Fibroblast of villous mesenchyme (primary cell): ENCODE measurements around the gene CROT. TPM values are rescaled to one million over a fixed set of nuclear protein-coding genes. Genes with fewer than 3 reads are reported as not detected.

Source experiments
- DNase-seq: peaks from one replicate; pipeline ENCODE4 v3.0.0-alpha.2; 2010; ENCODE audit warnings: low read depth
- H3K4me3 ChIP-seq: 2 replicates; pipeline ENCODE4 v1.5.1; 2011; ENCODE audit warnings: low read depth, mild to moderate bottlenecking, low read length
- total RNA-seq: library from RNA; depleted of rRNA; stranded (reverse); fragments of >200 nt; gene quantifications from 2 replicates; pipeline ENCODE4 v1.2.3, GENCODE V29; 2012
- TF ChIP-seq, protein P1 (sequence below): IDR thresholded peaks from 2 replicates; pipeline ENCODE4 v1.5.1; 2012; ENCODE audit warnings: low read depth, mild to moderate bottlenecking, low read length; ENCODE audit not compliant: insufficient read depth

The CROT gene
- total RNA-seq, 1 donor, result 34.1 TPM

- no peak overlapping the region for H3K4me3 ChIP-seq
- TF ChIP-seq, protein P1, sequence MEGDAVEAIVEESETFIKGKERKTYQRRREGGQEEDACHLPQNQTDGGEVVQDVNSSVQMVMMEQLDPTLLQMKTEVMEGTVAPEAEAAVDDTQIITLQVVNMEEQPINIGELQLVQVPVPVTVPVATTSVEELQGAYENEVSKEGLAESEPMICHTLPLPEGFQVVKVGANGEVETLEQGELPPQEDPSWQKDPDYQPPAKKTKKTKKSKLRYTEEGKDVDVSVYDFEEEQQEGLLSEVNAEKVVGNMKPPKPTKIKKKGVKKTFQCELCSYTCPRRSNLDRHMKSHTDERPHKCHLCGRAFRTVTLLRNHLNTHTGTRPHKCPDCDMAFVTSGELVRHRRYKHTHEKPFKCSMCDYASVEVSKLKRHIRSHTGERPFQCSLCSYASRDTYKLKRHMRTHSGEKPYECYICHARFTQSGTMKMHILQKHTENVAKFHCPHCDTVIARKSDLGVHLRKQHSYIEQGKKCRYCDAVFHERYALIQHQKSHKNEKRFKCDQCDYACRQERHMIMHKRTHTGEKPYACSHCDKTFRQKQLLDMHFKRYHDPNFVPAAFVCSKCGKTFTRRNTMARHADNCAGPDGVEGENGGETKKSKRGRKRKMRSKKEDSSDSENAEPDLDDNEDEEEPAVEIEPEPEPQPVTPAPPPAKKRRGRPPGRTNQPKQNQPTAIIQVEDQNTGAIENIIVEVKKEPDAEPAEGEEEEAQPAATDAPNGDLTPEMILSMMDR, result no peak
- DNase-seq, result no peak
These were observed 13.9 kb downstream of the CROT start for GRCh38 chr7:87359366-87359765.

DNA sequence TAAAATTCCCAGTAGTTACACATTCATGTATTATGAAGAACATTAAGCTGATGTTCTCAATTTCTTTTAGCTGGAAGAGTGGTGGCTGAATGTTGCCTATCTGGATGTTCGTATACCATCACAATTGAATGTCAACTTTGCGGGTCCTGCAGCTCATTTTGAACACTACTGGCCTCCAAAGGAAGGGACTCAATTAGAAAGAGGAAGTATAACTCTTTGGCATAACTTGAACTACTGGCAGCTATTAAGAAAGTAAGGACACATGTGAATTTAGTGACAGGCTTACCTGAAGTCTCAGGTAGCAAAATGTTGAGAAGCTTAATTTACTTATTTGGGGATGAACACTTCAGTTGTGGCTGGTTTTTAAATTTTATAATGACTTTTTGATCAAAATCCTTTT, 15.9 kb downstream of the CROT start:
- no peak overlapping the region for H3K4me3 ChIP-seq
- TF ChIP-seq, protein P1, result no peak
- no peak for DNase-seq

- no peak overlapping the region for H3K4me3 ChIP-seq
- TF ChIP-seq, protein P1, result no peak
- no peak for DNase-seq
These were observed 17.9 kb downstream of the CROT start for GRCh38 chr7:87363342-87363741.

DNA sequence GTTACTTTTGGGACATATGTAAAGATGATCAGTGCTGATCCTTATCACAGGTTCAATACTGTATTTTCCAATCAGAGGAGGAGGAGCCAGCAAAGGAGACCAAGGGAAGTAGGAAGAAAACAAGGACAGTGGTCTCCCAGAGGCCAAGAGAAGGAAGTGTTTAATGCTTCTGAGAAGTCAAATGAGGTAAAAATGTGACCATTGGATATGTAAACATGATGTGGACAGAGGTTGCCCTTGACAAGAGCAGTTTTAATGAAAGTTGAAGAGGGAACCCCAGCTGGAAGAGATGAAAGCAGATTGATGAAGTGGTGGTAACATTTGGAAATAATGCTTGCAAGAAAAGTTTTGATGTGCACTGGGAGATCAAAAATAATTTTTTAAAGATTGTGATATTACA, 18.8 kb downstream of the CROT start:
- DNase-seq, result no peak
- TF ChIP-seq, protein P1, result no peak
- no peak overlapping the region for H3K4me3 ChIP-seq

- TF ChIP-seq, protein P1, result no peak
- DNase-seq, result no peak
These were observed 23.8 kb downstream of the CROT start for GRCh38 chr7:87369216-87369615.

GRCh38 chr7:87370660-87371180, 25.3 kb downstream of the CROT start:
- TF ChIP-seq, protein P1, result no peak
- DNase-seq, result peak; percentile 71
- H3K4me3 ChIP-seq, result no peak overlapping the region

More at GRCh38 chr7:87369216-87369615, 23.8 kb downstream of the CROT start:
- H3K4me3 ChIP-seq, result no peak overlapping the region
